Measurements from ENCODE around the gene RBP3. TPM values are rescaled to one million over a fixed set of nuclear protein-coding genes. Genes with fewer than 3 reads are reported as not detected.

Gene RBP3
- polyA plus RNA-seq, 1 donor from 2014 or later: not detected

- no peaks in the 10 kb centered on the region for H3K9me3 ChIP-seq (ENCODE audit: low read length)
- no peaks in the 10 kb centered on the region for H3K36me3 ChIP-seq (ENCODE audit: insufficient read depth, low read length)
- TF ChIP-seq TAF1 (IDR thresholded peaks at IDR 0.05; ENCODE audit: low read depth): no peak
- TF ChIP-seq EP300 (conservative IDR thresholded peaks at IDR 0.05; ENCODE audit: poor library complexity, severe bottlenecking): no peak
- TF ChIP-seq SMC3 (conservative IDR thresholded peaks at IDR 0.05; ENCODE audit: poor library complexity): no peak
- no peak for TF ChIP-seq EZH2 (IDR thresholded peaks at IDR 0.05; ENCODE audit: borderline replicate concordance, insufficient read depth, low read length, poor library complexity, severe bottlenecking)
- no peak for TF ChIP-seq MXI1 (conservative IDR thresholded peaks at IDR 0.05; ENCODE audit: poor library complexity, severe bottlenecking)
- no peak for TF ChIP-seq POLR2AphosphoS5 (IDR thresholded peaks at IDR 0.05)
- TF ChIP-seq RAD21 (conservative IDR thresholded peaks at IDR 0.05): no peak
- no peak for TF ChIP-seq REST (IDR thresholded peaks at IDR 0.05; ENCODE audit: borderline replicate concordance)
- no peak for TF ChIP-seq CTCF (IDR thresholded peaks at IDR 0.05; ENCODE audit: poor library complexity, severe bottlenecking)
- H3F3A ChIP-seq (ENCODE audit: insufficient read depth, low read length, poor library complexity, severe bottlenecking): no peaks in the 10 kb centered on the region
- no peaks in the 10 kb centered on the region for H4K20me1 ChIP-seq (ENCODE audit: insufficient read depth)
- no peak overlapping the region for H3K4me2 ChIP-seq (ENCODE audit: low read length)
- H3K4me3 ChIP-seq (ENCODE audit: low read length): no peak overlapping the region
- H2AFZ ChIP-seq (ENCODE audit: low read depth, low read length): no peak overlapping the region
- no peaks in the 10 kb centered on the region for H3K9me2 ChIP-seq (ENCODE audit: insufficient read depth, low read length)
- no peak overlapping the region for H3K9ac ChIP-seq (ENCODE audit: low read length)
- no peak overlapping the region for H3K27ac ChIP-seq (ENCODE audit: low read length)
- H3K27me3 ChIP-seq (ENCODE audit: insufficient read depth, low read depth, low read length): peaks cover 6% of the 10 kb centered on the region
- no peaks in the 10 kb centered on the region for H3K79me2 ChIP-seq (replicated peaks; ENCODE audit: insufficient read depth, low read length)
These were observed 31.7 kb downstream of the RBP3 start for GRCh38 chr10:47379901-47380300.

GRCh38 chr10:47380341-47381102 lies 32.4 kb downstream of the RBP3 start:
- TF ChIP-seq TAF1 (IDR thresholded peaks at IDR 0.05; ENCODE audit: low read depth) (no peak), EP300 (conservative IDR thresholded peaks at IDR 0.05; ENCODE audit: poor library complexity, severe bottlenecking) (no peak), EZH2 (IDR thresholded peaks at IDR 0.05; ENCODE audit: borderline replicate concordance, insufficient read depth, low read length, poor library complexity, severe bottlenecking) (no peak), SMC3 (conservative IDR thresholded peaks at IDR 0.05; ENCODE audit: poor library complexity) (no peak), POLR2AphosphoS5 (IDR thresholded peaks at IDR 0.05) (no peak), CTCF (IDR thresholded peaks at IDR 0.05; ENCODE audit: poor library complexity, severe bottlenecking) (no peak), RAD21 (conservative IDR thresholded peaks at IDR 0.05) (no peak), MXI1 (conservative IDR thresholded peaks at IDR 0.05; ENCODE audit: poor library complexity, severe bottlenecking) (no peak), REST (IDR thresholded peaks at IDR 0.05; ENCODE audit: borderline replicate concordance) (no peak)
- H3K4me3 ChIP-seq (ENCODE audit: low read length): no peak overlapping the region
- no peaks in the 10 kb centered on the region for H3K9me2 ChIP-seq (ENCODE audit: insufficient read depth, low read length)
- H3K9me3 ChIP-seq (ENCODE audit: low read length): no peaks in the 10 kb centered on the region
- no peaks in the 10 kb centered on the region for H4K20me1 ChIP-seq (ENCODE audit: insufficient read depth)
- H3K36me3 ChIP-seq (ENCODE audit: insufficient read depth, low read length): no peaks in the 10 kb centered on the region
- H3K27me3 ChIP-seq (ENCODE audit: insufficient read depth, low read depth, low read length): peaks cover 6% of the 10 kb centered on the region
- no peak overlapping the region for H3K27ac ChIP-seq (ENCODE audit: low read length)
- no peaks in the 10 kb centered on the region for H3K79me2 ChIP-seq (replicated peaks; ENCODE audit: insufficient read depth, low read length)
- no peak overlapping the region for H3K4me2 ChIP-seq (ENCODE audit: low read length)
- H3F3A ChIP-seq (ENCODE audit: insufficient read depth, low read length, poor library complexity, severe bottlenecking): no peaks in the 10 kb centered on the region
- H2AFZ ChIP-seq (ENCODE audit: low read depth, low read length): no peak overlapping the region
- no peak overlapping the region for H3K9ac ChIP-seq (ENCODE audit: low read length)

Data from neural cell (in vitro differentiated cells).